ENCODE measurements around the gene AADAC. TPM values are rescaled to one million over a fixed set of nuclear protein-coding genes. Genes with fewer than 3 reads are reported as not detected.
"Not testable (repeated sequence)": the region's sequence is repeated elsewhere in the genome, so short reads cannot be mapped to it uniquely, and the experiment has no call there.

Gene AADAC, protein sequence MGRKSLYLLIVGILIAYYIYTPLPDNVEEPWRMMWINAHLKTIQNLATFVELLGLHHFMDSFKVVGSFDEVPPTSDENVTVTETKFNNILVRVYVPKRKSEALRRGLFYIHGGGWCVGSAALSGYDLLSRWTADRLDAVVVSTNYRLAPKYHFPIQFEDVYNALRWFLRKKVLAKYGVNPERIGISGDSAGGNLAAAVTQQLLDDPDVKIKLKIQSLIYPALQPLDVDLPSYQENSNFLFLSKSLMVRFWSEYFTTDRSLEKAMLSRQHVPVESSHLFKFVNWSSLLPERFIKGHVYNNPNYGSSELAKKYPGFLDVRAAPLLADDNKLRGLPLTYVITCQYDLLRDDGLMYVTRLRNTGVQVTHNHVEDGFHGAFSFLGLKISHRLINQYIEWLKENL
- total RNA-seq (2014; rRNA removed; shearing (Covaris generic)), result not detected in 2 replicates

DNA sequence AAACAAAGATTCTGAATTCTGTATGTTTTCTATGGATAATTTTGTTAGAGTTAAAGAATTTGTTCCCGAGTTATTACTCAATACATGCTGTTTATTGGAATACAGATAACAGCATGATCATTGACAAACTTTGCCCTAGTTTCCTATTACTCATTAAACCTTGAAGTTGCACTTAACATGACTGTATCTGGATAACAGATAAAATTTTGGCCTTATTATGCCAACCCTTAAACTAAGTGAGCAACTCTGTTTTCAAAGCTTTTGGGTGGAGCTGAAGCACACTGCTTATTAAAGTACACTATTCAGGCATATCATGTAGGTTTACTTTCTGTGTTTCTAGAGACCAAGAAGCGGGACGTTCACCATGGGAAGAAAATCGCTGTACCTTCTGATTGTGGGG is at the start of gene AADAC:
Gene AADAC (plus strand): TSS at position 318 of the 400 bp plus-strand sequence. CDS start 47 bp downstream, at position 365.
- Histone ChIP-seq H3K36me3 (replicated peaks; ENCODE audit: control insufficient read depth, insufficient read depth, low read length) (no peaks in the 10 kb centered on the region), H3K4me3 (ENCODE audit: insufficient read depth, low read depth, low read length) (no peak within 1 kb of the TSS), H3K27me3 (ENCODE audit: control insufficient read depth, insufficient read depth, low read length) (no peaks in the 10 kb centered on the region)
- no peak for DNase-seq

DNA sequence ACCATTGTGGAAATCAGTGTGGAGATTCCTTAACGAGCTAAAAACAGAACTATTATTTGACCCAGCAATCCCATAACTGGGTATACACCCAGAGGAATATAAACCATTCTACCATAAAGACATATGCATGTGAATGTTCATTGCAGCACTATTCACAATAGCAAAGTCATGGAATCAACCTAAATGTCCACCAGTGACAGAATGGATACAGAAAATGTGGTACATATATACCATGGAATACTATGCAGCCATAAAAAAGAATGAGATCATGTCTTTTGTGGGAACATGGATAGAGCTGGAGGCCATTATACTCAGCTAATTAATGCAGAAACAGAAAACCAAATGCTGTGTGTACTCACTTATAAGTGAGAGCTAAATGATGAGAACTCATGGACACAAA is 49.2 kb upstream of the AADAC start:
- H3K27me3 ChIP-seq (ENCODE audit: control insufficient read depth, insufficient read depth, low read length); H3K4me3 ChIP-seq (ENCODE audit: insufficient read depth, low read depth, low read length); DNase-seq; H3K36me3 ChIP-seq (replicated peaks; ENCODE audit: control insufficient read depth, insufficient read depth, low read length): not testable (repeated sequence)

DNA sequence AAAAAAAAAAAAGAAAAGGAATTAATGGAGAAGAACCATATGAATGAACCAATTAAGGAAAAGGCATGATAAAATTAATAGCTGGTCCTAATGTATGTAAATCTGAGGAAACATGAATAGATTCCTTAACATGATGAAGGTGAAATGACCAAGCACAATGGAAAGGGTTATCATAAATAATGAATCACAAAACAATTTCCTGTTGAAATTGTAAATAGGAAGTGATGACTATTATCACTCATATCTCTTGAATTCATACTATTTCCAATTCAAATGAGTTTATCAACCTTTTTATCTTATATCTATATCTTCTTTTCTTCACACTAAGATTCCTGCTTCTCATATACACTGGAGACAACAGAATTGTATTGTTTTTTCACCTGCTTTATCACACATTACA is 48.2 kb upstream of the AADAC start:
- no peak for DNase-seq

DNA sequence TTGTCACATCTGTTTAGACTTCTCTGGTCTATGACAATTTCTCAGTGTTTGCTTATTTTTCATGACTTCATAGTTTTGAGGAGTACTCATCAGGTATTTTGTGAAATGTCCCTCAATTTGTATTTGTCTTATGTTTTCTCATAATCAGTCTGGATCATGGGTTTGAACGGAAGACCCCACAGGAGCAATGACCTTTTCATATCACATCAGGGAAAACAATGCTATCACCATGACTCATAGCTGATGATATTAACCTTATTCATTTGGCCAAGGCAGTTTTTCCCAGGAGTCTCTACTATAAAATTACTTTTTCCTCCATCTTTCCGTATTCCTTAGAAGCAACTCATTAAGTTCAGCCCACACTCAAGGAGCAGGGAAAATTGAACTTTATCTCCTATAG is 47.5 kb upstream of the AADAC start:
- DNase-seq, result no peak

More for the DNA sequence above, 48.2 kb upstream of the AADAC start:
- no peak overlapping the region for H3K4me3 ChIP-seq (ENCODE audit: insufficient read depth, low read depth, low read length)
- no peaks in the 10 kb centered on the region for H3K36me3 ChIP-seq (replicated peaks; ENCODE audit: control insufficient read depth, insufficient read depth, low read length)
- H3K27me3 ChIP-seq (ENCODE audit: control insufficient read depth, insufficient read depth, low read length), result no peaks in the 10 kb centered on the region

DNA sequence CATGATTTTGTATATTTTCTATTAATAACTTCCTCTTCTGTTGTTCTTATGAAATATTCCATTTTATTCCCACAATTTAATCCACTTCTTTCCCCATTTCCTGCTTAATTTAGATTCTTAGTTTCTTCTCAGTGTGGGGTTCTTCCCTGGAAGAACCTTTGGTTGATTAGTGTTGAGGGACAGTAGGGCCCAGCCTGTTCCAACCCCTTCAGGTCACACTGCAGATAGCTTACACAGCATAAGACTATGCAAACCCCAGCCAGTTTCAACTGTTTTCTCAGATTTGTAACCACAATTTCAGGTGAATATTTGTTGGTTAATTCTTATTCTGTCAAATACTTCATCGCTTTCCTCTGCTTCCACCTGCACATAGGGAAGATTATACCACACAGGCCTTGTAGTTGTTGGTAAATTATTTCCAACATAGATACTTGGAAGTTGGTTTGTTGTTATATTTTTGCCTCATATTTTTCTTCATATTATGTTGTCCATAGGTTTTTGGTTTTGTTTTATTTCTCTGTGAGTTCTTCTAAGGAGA is 45.5 kb upstream of the AADAC start:
- DNase-seq, result no peak
- H3K4me3 ChIP-seq (ENCODE audit: insufficient read depth, low read depth, low read length), result no peak overlapping the region
- no peaks in the 10 kb centered on the region for H3K27me3 ChIP-seq (ENCODE audit: control insufficient read depth, insufficient read depth, low read length)
- no peaks in the 10 kb centered on the region for H3K36me3 ChIP-seq (replicated peaks; ENCODE audit: control insufficient read depth, insufficient read depth, low read length)

More for the DNA sequence above, 47.5 kb upstream of the AADAC start:
- Histone ChIP-seq H3K36me3 (replicated peaks; ENCODE audit: control insufficient read depth, insufficient read depth, low read length) (no peaks in the 10 kb centered on the region), H3K27me3 (ENCODE audit: control insufficient read depth, insufficient read depth, low read length) (no peaks in the 10 kb centered on the region), H3K4me3 (ENCODE audit: insufficient read depth, low read depth, low read length) (no peak overlapping the region)

DNA sequence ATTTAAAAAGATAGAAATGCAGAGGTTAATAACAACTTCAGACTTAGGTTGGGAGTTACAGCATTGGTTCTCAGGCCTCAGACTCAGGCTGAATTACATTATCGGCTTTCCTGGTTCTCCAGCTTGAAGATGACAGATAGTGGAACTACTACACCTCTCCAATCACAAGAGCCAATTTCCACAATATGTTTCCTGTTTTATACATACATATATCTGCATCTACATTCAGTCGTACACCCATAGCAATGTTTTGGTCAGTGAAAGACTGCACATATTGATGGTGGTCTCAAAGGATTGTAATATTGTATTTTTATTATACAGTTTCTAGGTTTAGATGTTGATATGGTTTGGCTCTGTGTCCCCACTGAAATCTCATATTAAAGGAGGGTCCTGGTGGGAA is 44.7 kb upstream of the AADAC start:
- no peak for DNase-seq
- Histone ChIP-seq H3K4me3 (ENCODE audit: insufficient read depth, low read depth, low read length) (no peak overlapping the region), H3K36me3 (replicated peaks; ENCODE audit: control insufficient read depth, insufficient read depth, low read length) (no peaks in the 10 kb centered on the region), H3K27me3 (ENCODE audit: control insufficient read depth, insufficient read depth, low read length) (no peaks in the 10 kb centered on the region)

DNA sequence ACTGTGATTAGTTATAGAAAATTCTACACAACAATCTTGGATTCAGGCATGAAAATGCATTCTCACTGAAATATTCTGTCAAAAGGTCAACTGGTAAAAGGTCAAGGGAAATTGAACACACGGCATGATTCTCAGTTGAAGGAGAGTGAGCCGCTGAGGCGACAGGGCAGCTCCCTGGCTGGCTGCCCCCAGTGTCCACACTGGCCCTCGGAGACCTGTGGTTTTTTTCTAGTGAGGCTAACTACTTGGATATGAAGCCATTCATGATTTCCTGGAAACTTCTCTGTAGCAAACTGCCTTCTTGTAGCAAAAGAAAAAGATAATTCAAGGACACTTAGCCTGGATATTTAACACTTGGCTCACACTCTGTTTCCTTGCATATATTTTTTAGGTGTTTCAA is 43.0 kb upstream of the AADAC start:
- Histone ChIP-seq H3K4me3 (ENCODE audit: insufficient read depth, low read depth, low read length) (no peak overlapping the region), H3K36me3 (replicated peaks; ENCODE audit: control insufficient read depth, insufficient read depth, low read length) (no peaks in the 10 kb centered on the region), H3K27me3 (ENCODE audit: control insufficient read depth, insufficient read depth, low read length) (no peaks in the 10 kb centered on the region)
- DNase-seq, result no peak

DNA sequence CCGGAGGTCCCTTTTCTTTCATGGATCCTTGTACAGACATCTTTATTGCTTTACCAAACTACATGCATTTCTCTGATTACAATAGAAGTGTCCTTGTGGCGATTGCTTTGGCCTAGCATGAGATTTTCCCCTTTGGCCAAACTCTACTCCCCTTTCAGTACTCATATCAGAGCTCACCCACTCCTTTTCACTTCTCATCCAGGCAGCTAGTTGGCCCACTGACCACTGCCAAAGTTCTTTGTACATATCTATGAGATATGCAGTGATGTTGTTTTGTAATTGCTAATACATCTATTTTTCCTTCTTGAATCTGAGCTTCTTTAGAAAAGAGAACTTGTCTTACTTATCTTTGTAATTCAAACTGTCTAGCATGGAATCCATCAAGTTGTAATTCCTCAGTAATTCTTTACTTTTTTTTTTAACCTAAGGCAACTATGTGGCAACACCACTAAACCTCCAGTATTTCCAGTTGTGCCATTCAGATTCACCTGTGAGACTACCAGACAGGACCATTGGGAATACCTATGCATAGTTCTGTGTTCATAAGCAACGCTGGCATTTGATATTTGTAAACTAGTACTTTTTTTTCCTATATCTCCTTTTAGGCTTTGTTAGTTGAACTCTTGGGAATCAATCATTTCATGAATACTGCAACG is 41.0 kb upstream of the AADAC start:
- Histone ChIP-seq H3K4me3 (ENCODE audit: insufficient read depth, low read depth, low read length) (no peak overlapping the region), H3K27me3 (ENCODE audit: control insufficient read depth, insufficient read depth, low read length) (no peaks in the 10 kb centered on the region), H3K36me3 (replicated peaks; ENCODE audit: control insufficient read depth, insufficient read depth, low read length) (no peaks in the 10 kb centered on the region)
- DNase-seq, result no peak

DNA sequence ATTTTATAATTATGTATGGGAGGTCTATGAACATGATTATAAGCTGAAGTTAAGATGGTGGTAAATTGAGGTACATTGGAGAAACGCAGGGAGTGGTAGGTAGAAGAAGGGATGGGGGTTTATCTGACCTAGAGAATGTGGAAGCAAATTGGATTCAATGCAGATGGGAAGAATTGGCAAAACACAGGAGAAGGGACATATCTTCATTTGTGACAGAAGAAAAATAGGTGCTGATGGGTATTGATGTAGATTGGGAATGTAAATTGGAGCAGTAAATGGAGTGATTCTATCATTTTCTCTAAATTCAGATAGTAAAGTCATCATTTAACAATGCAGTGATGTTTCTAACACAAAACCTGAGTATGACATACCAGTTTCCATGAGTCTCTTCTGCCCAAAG is 39.7 kb upstream of the AADAC start:
- Histone ChIP-seq H3K36me3 (replicated peaks; ENCODE audit: control insufficient read depth, insufficient read depth, low read length) (no peaks in the 10 kb centered on the region), H3K27me3 (ENCODE audit: control insufficient read depth, insufficient read depth, low read length) (no peaks in the 10 kb centered on the region), H3K4me3 (ENCODE audit: insufficient read depth, low read depth, low read length) (no peak overlapping the region)
- no peak for DNase-seq

DNA sequence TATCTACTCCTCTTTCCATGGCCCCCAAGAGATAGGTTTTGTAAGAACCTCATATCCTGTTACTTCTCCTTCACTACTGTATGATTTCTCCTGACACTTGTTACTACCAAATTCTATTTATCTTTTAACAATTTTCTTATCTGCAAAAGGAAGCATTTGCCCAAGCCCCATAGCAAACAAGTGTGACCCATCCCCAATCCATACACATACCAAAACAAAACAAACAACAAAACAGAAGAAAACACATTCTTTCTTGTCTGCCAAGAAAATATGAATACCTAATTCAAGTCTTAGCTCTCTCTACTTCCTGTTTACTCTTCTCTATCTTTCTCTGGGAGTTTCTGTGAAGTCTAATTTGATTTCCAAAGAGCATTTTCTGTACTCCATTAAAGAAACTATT is 39.0 kb upstream of the AADAC start:
- H3K36me3 ChIP-seq (replicated peaks; ENCODE audit: control insufficient read depth, insufficient read depth, low read length), result no peaks in the 10 kb centered on the region
- no peak for DNase-seq

DNA sequence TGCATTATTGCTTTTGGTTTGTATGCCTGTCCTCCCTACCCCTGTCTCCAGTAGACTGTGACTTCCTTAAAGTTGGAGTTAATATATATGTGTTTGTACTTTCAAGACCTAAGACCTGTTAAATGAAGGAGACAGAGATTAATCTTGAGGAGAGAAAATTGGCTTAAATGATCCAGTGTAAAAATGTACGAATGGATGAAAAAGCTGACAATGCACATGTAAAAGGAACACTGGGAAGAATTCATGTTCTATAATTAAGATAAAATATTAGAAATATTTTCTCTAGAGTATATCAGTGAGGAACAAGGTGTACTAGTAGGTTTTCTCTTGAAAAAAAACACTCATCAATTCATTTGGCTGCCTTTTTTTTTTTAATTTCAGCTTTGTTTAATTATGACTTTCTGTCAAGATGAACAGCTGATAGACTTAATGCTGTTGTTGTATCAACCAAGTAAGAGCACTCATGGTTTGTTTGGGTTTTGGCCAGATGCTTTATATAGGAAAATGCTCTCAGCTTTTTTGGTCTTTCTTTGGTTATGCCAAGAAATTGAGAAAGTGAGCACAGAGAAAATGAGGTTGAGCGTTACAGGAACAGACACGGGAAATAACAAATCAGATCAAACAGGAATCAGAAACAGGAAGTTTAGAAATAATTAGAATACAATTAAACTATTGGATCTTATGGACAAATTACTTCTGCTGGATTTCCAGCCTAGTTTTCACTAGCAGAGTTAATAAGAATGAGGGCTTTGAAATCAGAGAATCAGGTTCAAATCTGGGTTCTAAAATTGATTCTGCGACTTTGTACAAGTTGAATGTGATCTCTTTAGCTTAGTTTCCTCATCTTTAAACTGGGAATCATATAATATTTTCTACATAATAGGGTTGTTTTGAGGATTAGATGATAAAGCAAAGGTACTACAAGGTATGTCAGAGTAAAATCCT is 38.3 kb upstream of the AADAC start:
- H3K4me3 ChIP-seq (ENCODE audit: insufficient read depth, low read depth, low read length), result no peak overlapping the region
- no peak for DNase-seq
- H3K36me3 ChIP-seq (replicated peaks; ENCODE audit: control insufficient read depth, insufficient read depth, low read length), result no peaks in the 10 kb centered on the region
- no peaks in the 10 kb centered on the region for H3K27me3 ChIP-seq (ENCODE audit: control insufficient read depth, insufficient read depth, low read length)

More for the DNA sequence above, 39.0 kb upstream of the AADAC start:
- Histone ChIP-seq H3K4me3 (ENCODE audit: insufficient read depth, low read depth, low read length) (no peak overlapping the region), H3K27me3 (ENCODE audit: control insufficient read depth, insufficient read depth, low read length) (no peaks in the 10 kb centered on the region)

DNA sequence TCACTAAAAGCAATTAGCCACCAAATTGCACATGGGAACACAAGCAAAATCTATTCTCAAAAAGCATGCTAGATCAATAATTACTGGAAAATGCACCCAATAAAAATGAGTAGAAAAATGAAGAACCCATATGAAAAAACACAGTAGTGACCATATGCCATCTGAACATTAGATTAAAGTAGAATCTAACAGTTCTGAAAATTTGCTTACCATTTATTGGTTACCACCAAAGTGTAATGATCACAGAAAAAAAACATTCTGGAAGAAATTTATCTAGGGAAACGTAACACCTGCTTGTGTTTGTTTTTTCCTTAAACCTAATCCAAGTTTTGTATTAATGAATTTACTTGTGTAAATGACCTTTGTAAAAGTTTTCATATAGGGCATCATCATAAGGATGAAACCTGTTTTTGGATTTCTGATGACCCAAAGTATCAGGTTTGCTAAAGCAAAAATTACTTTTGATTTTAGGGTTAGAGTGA is 37.6 kb upstream of the AADAC start:
- no peaks in the 10 kb centered on the region for H3K27me3 ChIP-seq (ENCODE audit: control insufficient read depth, insufficient read depth, low read length)
- DNase-seq, result no peak
- no peak overlapping the region for H3K4me3 ChIP-seq (ENCODE audit: insufficient read depth, low read depth, low read length)
- no peaks in the 10 kb centered on the region for H3K36me3 ChIP-seq (replicated peaks; ENCODE audit: control insufficient read depth, insufficient read depth, low read length)

DNA sequence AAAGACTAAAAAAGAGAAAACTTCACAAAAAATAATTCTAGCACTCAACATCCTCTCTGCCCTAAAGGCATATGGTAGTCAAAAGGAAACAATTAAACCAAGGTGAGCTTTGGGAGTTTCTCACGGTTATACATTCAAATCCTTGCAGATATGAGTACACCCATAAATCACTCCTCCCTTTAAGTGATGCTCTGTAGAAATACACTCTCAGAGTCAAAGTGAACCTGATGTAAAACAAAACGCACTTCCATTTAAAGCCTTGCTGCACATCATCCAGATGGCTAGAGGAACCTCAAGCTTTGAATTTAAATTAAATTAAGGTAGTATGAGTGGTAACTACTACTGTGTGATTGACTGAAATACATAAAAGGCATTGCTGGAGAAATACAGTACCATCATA is 36.0 kb upstream of the AADAC start:
- Histone ChIP-seq H3K4me3 (ENCODE audit: insufficient read depth, low read depth, low read length) (no peak overlapping the region), H3K27me3 (ENCODE audit: control insufficient read depth, insufficient read depth, low read length) (no peaks in the 10 kb centered on the region), H3K36me3 (replicated peaks; ENCODE audit: control insufficient read depth, insufficient read depth, low read length) (no peaks in the 10 kb centered on the region)
- no peak for DNase-seq

DNA sequence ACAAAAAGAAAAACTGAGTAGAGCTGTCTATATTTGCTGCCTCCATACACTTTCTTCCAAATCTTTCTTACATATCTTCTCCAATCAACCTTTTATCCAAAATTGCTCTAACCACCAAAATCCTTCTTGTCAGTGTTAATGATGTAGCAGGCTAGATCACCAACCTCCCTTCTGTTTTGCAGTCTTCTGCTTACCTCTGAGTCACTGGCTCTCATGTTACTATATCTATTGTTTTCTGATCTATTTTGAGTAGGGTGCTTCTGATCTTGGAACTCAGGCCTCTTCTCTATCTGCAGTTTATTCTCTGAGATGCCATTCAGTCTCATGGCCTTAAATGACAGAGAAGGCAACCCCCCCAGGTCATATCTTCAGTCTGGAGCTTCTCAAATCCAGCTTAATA is 26.3 kb upstream of the AADAC start:
- H3K36me3 ChIP-seq (replicated peaks; ENCODE audit: control insufficient read depth, insufficient read depth, low read length), result no peaks in the 10 kb centered on the region
- no peaks in the 10 kb centered on the region for H3K27me3 ChIP-seq (ENCODE audit: control insufficient read depth, insufficient read depth, low read length)
- DNase-seq, result no peak
- no peak overlapping the region for H3K4me3 ChIP-seq (ENCODE audit: insufficient read depth, low read depth, low read length)

All from H7 (cell line).